Endodermal cell (in vitro differentiated cells): ENCODE data around the gene ERGIC1. TPM values are rescaled to one million over a fixed set of nuclear protein-coding genes. Genes with fewer than 3 reads are reported as not detected.

Experiments
- DNase-seq: peaks from one replicate; pipeline ENCODE4 v3.0.0-alpha.2; 2017
- H3K27ac ChIP-seq: 2 replicates; pipeline ENCODE4 v1.5.1; 2013; ENCODE audit warnings: mild to moderate bottlenecking, low read depth, low read length, moderate library complexity
- H3K27me3 ChIP-seq: 2 replicates; pipeline ENCODE4 v1.6.1; 2013; ENCODE audit warnings: mild to moderate bottlenecking, low read length, moderate library complexity; ENCODE audit not compliant: insufficient read depth, control insufficient read depth, poor library complexity, severe bottlenecking
- H3K36me3 ChIP-seq: 2 replicates; pipeline ENCODE4 v1.7.0; 2013; ENCODE audit warnings: mild to moderate bottlenecking, low read length, moderate library complexity; ENCODE audit not compliant: control insufficient read depth, insufficient read depth
- H3K4me1 ChIP-seq: one replicate; pipeline ENCODE4 v1.7.0; 2013; ENCODE audit warnings: low read length; ENCODE audit not compliant: control insufficient read depth, insufficient read depth
- H3K4me3 ChIP-seq: 2 replicates; pipeline ENCODE4 v1.5.1; 2013; ENCODE audit warnings: mild to moderate bottlenecking, low read length, moderate library complexity
- H3K9ac ChIP-seq: 2 replicates; pipeline ENCODE4 v1.6.1; 2013; ENCODE audit warnings: mild to moderate bottlenecking, low read length, moderate library complexity; ENCODE audit not compliant: poor library complexity, severe bottlenecking; ENCODE audit errors: extremely low read depth
- H3K9me3 ChIP-seq: 2 replicates; pipeline ENCODE4 v1.6.1; 2013; ENCODE audit warnings: mild to moderate bottlenecking, low read length, moderate library complexity; ENCODE audit not compliant: control insufficient read depth
- H3K27ac Mint-ChIP-seq: 2 replicates; pipeline ENCODE4 v1.8.0; 2020; ENCODE audit warnings: mixed read lengths
- H3K27me3 Mint-ChIP-seq: 2 replicates; pipeline ENCODE4 v1.8.0; 2021; ENCODE audit warnings: mild to moderate bottlenecking, mixed read lengths; ENCODE audit not compliant: insufficient read depth
- H3K36me3 Mint-ChIP-seq: 2 replicates; pipeline ENCODE4 v1.8.0; 2020; ENCODE audit warnings: low read depth, mixed read lengths
- H3K4me1 Mint-ChIP-seq: 2 replicates; pipeline ENCODE4 v1.8.0; 2020; ENCODE audit warnings: mixed read lengths
- H3K4me3 Mint-ChIP-seq: 2 replicates; pipeline ENCODE4 v1.8.0; 2020; ENCODE audit warnings: mild to moderate bottlenecking, moderate library complexity, mixed read lengths
- H3K9me3 Mint-ChIP-seq: 2 replicates; pipeline ENCODE4 v1.8.0; 2020; ENCODE audit warnings: mild to moderate bottlenecking, mixed read lengths
- WGBS, 2 experiments: methylation state at CpG; one replicate each; pipeline versions ENCODE4 v1.1.5 to v1.1.7; 2013; ENCODE audit warnings: missing lambda C conversion rate in 2 of 2, mixed read lengths in 1 of 2; ENCODE audit not compliant: insufficient coverage in 1 of 2, insufficient read length in 1 of 2; 5-methylcytosine and 5-hydroxymethylcytosine counted together
- total RNA-seq, 2 donors: library from RNA; stranded (reverse); fragmentation: NEBNext Ultra II Directional in 1 of 2; extraction: Animal tissue kit (Norgen Biotek cat#: 25700) in 1 of 2; gene quantifications; 2 replicates in 1 of 2; 3 replicates in 1 of 2; pipeline ENCODE4 v1.2.1, GENCODE V29; 2021
- TF ChIP-seq, protein P1 (sequence below): fragments of 200-600 bp; sonication (generic); conservative IDR thresholded peaks from 2 replicates; pipeline ENCODE4 v1.5.0; 2021; ENCODE audit warnings: antibody characterized with exemption, mild to moderate bottlenecking

The ERGIC1 gene
- total RNA-seq, 2 donors from 2014 or later, result 81.9 to 94.8 TPM

DNA sequence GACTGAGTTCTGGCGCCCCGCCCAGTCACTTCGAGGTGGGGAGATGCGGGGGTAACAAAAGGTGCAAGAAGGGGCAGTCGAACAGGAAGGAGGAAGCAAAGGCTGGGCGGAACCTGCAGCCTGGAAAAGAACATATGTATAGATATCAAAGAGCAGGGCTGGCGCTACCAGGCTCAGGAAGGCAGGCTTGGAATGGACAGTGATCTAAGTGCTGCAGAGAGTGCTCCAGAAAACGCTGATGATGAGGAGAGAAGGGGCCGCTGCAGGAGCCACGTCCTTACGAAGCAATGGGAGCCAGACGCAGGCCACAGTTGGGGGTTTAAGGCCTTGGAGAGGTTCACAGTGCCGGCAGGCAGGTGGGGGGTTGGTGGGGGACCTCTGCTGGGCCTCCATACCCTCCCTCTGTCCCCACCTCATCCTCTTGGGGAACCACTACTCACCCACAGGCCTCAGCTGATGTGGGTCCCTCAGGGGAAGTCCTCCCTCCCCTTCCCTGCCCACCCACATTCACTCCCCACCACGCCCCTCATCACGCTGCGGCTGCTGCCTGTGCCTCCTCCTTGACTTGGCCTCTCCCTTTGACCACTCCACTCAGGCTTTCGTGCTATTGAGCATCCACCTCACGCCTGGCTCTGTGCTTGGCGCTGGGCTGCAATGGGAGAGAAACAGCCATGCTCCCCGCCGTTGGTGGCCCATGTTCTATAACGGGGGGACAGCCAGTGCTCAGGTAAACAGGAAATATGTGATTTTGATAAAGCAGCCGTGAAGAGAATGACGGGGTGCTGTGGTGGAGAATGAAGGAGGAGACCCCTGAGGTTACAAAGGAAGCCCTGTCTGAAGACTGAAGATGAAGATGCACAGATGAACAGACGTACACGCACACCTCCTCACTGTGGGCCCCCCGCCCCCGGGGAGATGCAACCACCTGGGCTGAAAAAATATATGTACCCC, 84.6 kb downstream of the ERGIC1 start:
- Histone ChIP-seq H3K9ac (no peak overlapping the region), H3K9me3 (no peaks in the 10 kb centered on the region), H3K27me3 (no peaks in the 10 kb centered on the region), H3K4me3 (no peak overlapping the region), H3K36me3 (peaks cover 40% of the 10 kb centered on the region), H3K4me1 (no peaks in the 10 kb centered on the region), H3K27ac (no peak overlapping the region)
- TF ChIP-seq, protein P1, sequence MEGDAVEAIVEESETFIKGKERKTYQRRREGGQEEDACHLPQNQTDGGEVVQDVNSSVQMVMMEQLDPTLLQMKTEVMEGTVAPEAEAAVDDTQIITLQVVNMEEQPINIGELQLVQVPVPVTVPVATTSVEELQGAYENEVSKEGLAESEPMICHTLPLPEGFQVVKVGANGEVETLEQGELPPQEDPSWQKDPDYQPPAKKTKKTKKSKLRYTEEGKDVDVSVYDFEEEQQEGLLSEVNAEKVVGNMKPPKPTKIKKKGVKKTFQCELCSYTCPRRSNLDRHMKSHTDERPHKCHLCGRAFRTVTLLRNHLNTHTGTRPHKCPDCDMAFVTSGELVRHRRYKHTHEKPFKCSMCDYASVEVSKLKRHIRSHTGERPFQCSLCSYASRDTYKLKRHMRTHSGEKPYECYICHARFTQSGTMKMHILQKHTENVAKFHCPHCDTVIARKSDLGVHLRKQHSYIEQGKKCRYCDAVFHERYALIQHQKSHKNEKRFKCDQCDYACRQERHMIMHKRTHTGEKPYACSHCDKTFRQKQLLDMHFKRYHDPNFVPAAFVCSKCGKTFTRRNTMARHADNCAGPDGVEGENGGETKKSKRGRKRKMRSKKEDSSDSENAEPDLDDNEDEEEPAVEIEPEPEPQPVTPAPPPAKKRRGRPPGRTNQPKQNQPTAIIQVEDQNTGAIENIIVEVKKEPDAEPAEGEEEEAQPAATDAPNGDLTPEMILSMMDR, result no peak
- Mint-ChIP-seq H3K36me3 (peaks cover 60% of the 10 kb centered on the region), H3K4me3 (no peak overlapping the region), H3K27me3 (no peaks in the 10 kb centered on the region), H3K4me1 (no peaks in the 10 kb centered on the region), H3K27ac (no peak overlapping the region), H3K9me3 (no peaks in the 10 kb centered on the region)
- 95 to 97% methylated on average over 20 to 28 of the region's 28 CpGs for WGBS, 2 experiments
- DNase-seq, result no peak

DNA sequence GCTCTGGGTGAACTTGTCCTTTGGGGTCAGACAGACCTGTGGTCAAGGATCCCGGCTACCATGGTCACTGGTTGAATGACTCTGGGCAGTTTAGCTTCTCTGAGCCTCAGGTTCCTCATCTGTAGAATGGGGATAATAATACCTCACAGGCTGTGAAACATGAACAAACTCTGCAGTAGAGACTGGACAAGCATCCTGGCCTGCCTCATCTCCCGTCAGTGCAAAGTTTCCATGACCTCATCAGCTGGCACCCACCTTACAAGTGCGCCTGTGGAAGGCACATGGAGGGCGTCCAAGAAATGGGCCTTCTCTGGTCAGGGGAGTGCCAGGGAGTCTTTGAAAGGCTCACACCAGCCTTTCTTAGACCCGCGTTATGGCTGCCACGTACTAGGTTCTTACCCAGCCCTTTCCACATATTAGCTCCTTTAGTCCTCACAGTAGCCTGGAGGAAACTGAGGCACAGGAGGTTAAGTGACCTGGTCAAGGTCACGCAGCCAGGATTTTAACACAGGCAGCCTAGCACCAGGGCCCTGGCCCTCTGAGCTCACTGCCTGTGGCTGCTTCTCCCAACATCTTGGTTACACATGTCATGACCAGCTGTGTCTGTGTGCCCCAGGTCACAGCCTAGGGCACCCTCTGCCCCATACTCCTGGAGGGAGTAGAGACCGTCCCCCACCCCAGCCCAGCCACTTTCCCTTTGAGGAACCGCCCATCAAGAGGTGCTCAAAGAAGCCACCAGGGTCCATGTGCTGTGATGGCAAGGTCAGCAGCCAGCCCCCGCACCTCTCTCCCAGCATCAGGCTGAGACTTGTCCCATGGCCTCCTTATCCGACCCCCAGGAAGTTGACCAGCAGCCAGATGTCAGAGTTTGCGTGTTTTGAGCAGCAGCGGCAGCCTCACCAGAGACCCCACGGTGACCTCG, 85.7 kb downstream of the ERGIC1 start:
- H3K9me3 ChIP-seq, result no peaks in the 10 kb centered on the region
- H3K27me3 ChIP-seq, result no peaks in the 10 kb centered on the region
- no peak overlapping the region for H3K4me3 Mint-ChIP-seq
- no peak overlapping the region for H3K27ac Mint-ChIP-seq
- DNase-seq, result no peak
- no peaks in the 10 kb centered on the region for H3K9me3 Mint-ChIP-seq
- H3K9ac ChIP-seq, result no peak overlapping the region
- no peak overlapping the region for H3K27ac ChIP-seq
- H3K4me1 Mint-ChIP-seq, result no peaks in the 10 kb centered on the region
- no peaks in the 10 kb centered on the region for H3K4me1 ChIP-seq
- no peaks in the 10 kb centered on the region for H3K27me3 Mint-ChIP-seq
- 91 to 96% methylated on average over 16 of the region's 16 CpGs for WGBS, 2 experiments
- peaks cover 34% of the 10 kb centered on the region for H3K36me3 ChIP-seq
- peaks cover 64% of the 10 kb centered on the region for H3K36me3 Mint-ChIP-seq
- H3K4me3 ChIP-seq, result no peak overlapping the region
- TF ChIP-seq, protein P1, result no peak

- 83 to 90% methylated on average over 8 to 13 of the region's 13 CpGs for WGBS, 2 experiments
- Histone ChIP-seq H3K27ac (no peak overlapping the region), H3K9ac (no peak overlapping the region), H3K27me3 (no peaks in the 10 kb centered on the region), H3K4me1 (no peaks in the 10 kb centered on the region), H3K4me3 (no peak overlapping the region), H3K9me3 (no peaks in the 10 kb centered on the region), H3K36me3 (peaks cover 27% of the 10 kb centered on the region)
- peaks cover 60% of the 10 kb centered on the region for H3K36me3 Mint-ChIP-seq
- no peaks in the 10 kb centered on the region for H3K4me1 Mint-ChIP-seq
- H3K9me3 Mint-ChIP-seq, result no peaks in the 10 kb centered on the region
- TF ChIP-seq, protein P1, result no peak
- H3K27ac Mint-ChIP-seq, result no peak overlapping the region
- peak; percentile 64 for DNase-seq
- no peaks in the 10 kb centered on the region for H3K27me3 Mint-ChIP-seq
- H3K4me3 Mint-ChIP-seq, result no peak overlapping the region
Observed at GRCh38 chr5:172920447-172920849, 86.4 kb downstream of the ERGIC1 start.
